ENCODE data around the gene ZSCAN2.
A peak's percentile ranks its signal among the peaks of the same experiment; 100 is the strongest.
"Not testable (repeated sequence)": the region's sequence is repeated elsewhere in the genome, so short reads cannot be mapped to it uniquely, and the experiment has no call there.

ZSCAN2 gene

GRCh38 chr15:84599906-84600305 lies 903 bp upstream of the ZSCAN2 start:
- no peak for DNase-seq

DNA sequence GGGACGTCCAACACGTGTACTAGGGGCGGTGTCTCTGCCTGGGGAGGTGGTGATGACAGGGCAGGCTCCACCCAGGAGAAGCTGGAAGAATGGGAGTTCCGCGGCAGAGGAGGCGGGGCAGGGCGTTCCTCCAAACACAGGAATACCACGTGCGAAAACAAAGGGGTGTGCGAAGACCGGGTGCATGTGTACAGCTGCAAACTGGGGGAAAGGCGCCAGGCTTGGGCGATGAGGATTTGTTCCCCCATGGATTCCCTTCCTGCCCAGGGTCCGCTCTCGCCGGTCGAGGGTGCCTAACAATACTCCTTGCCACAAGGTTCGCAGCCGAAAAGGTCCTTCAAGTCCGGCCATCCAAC lies 500 bp upstream of the ZSCAN2 start:
- DNase-seq: peak; percentile 61

DNA sequence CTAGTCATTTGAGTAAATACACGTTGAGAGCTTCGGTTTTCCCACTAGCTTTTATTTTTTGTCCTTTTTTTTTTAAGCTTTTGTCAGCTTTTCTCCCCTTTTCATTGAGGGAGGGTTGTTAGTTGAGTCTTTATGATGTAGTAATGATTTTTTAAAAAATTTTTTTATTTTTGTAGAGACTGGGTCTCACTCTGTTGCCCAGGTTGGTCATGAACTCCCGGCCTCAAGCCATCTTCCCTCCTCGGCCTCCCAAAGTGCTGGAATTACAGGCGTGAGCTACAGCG lies 688 bp downstream of the ZSCAN2 start:
- DNase-seq: no peak

DNA sequence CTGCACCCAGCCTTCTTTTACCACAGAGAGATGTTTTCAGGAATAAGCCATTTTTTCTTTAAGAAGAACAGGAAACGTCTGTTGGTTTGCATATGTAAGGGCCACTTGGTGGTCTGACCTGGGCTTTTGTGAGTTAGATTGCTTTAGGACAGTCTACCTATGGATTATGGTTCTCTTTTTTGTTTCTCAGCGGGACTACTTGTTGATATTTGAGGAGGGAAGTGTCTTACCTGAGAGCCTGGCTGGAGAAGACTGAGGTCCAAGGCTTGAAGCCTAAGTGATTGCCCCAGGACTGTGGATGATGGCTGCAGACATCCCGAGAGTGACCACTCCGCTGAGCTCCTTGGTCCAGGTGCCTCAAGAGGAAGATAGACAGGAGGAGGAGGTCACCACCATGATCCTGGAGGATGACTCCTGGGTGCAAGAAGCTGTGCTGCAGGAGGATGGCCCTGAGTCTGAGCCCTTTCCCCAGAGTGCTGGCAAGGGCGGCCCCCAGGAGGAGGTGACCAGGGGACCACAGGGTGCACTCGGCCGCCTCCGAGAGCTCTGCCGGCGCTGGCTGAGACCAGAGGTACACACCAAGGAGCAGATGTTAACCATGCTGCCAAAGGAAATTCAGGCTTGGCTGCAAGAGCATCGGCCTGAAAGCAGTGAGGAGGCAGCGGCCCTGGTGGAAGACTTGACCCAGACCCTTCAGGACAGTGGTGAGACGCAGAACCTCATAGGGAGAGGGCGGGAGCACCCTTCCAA lies 3.0 kb downstream of the ZSCAN2 start:
- no peak for DNase-seq

DNA sequence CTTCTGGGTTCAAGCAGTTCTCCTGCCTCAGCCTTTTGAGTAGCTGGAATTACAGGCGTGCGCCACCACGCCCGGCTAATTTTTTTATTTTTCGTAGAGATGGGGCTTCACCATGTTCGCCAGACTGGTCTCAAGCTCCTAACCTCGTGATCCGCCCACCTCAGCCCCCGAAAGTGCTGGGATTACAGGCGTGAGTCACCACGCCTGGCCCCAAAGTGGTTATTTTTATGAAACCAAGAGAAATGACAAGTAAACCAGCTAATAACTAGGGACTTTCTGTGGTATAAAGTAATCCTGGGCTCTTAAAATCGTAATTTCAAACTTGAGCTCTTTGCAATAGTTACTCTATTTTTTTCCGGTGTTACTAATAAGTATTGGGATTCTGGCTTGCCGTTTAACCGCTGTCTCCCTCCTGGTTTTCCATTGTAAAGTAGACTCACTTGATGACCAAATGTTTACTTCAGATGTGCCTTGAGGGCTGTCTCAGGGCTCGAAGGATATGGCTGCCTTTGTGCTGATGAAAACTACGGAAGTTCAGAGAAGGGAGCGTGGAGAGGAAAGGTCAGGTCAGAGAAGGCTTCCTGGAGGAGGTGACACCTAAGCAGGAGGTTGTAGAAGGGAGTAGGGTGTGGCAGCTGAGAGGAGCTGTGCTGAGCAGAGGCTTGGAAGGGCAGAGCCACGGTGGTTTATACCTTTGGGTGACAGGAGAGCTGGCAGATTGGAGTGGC lies 4.2 kb downstream of the ZSCAN2 start:
- peak; percentile 79 for DNase-seq

DNA sequence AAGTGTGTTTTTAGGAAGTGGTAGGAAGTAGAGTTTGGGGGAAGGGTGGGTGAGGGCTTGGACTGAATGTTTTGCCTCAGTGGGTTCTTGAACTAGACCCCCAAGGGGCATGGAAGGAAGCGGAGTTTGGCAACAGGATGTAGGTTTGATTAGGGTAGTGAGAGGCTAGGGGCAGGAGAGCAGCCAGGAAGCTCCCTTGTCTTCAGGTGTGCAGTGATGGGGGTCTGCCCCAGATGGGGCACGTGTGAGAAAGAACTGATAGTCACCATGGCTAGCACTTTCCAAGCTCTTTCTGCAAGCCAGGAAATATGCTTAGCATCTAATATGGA lies 4.7 kb downstream of the ZSCAN2 start:
- no peak for DNase-seq

GRCh38 chr15:84606653-84607120 lies 5.9 kb downstream of the ZSCAN2 start:
- DNase-seq: no peak

GRCh38 chr15:84608707-84609284 lies 8.0 kb downstream of the ZSCAN2 start:
- DNase-seq: no peak

DNA sequence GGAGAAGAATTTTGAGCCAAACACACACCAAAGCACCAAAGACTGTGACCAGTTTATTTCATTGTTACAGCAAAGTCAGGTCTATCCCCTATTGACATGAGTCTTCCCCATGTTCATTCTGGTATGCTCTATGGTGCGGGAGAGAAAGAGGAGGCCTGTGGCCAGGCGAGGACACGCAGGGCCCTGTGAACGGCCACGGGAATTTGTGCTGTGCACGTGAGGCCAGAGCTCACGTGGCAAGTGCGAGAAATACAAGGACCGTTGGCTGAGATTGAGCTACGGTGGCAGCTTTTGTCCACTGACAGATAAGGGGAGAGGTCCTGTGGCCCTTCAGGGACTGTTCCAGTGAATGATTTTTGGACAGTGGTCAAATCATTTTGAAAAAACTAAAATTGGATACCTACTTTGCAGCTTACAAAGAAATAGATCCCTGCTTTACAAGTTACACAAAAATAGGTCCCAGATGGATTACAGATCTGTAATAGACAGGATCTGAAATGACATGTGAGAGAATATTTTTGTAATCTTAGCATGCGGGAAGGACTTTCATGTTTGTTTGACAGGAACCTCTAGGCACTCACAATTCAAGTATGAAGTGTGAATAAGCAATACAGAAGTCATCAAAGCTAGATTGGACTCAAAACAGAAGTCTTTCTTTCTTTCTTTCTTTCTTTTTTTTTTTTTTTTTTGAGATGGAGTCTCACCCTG lies 9.2 kb downstream of the ZSCAN2 start:
- DNase-seq: no peak

DNA sequence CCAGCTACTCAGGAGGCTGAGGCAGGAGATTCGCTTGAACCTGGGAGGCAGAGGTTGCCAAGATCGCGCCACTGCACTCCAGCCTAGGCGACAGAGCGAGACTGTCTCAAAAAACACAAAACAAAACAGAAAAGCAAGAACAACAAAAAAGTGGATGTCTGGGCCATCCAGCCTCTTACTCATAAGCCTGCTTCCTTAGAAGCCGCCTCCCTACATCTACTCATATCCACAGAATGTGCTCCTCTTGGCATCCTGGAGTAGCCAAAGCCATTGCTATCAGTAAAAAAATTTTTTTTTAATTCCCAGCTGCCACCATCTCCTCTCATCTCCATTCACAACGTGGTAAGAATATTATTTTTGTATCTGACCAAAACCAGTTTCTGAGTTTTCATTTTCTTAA lies 10.8 kb downstream of the ZSCAN2 start:
- DNase-seq: no peak

DNA sequence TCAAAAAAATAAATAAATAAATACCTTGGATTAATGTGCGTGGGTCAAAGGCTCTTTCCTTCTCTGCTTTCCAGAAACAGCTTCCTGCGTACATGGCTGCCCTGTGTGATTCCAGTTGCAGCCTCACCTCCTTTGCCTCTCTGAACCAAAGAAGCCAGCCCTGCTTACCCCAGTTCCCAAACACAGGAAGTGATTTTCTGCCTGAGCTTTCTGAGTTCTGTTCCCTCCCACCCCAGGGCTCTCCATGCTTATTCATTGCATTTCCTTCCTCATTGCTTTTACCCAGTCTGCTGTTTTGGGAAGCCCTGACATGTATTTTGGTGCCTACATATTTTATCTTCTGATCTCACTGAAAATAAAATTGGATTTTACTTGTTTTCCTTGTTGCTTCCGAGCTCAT lies 15.4 kb downstream of the ZSCAN2 start:
- no peak for DNase-seq

GRCh38 chr15:84620626-84621025 lies 19.8 kb downstream of the ZSCAN2 start:
- DNase-seq: no peak

DNA sequence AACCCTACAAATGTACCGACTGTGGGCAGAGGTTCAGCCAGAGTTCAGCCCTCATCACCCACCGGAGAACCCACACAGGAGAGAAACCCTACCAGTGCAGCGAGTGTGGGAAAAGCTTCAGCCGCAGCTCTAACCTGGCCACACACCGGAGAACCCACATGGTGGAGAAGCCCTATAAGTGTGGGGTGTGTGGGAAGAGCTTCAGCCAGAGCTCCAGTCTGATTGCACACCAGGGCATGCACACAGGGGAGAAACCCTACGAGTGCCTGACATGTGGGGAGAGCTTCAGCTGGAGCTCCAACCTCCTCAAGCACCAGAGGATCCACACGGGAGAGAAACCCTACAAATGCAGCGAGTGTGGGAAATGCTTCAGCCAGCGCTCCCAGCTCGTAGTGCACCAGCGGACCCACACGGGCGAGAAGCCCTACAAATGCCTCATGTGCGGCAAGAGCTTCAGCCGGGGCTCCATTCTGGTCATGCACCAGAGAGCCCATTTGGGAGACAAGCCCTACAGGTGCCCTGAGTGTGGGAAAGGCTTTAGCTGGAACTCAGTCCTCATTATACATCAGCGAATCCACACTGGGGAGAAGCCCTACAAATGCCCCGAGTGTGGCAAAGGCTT lies 20.7 kb downstream of the ZSCAN2 start:
- no peak for DNase-seq

GRCh38 chr15:84624359-84624758 lies 23.6 kb downstream of the ZSCAN2 start:
- DNase-seq: no peak

DNA sequence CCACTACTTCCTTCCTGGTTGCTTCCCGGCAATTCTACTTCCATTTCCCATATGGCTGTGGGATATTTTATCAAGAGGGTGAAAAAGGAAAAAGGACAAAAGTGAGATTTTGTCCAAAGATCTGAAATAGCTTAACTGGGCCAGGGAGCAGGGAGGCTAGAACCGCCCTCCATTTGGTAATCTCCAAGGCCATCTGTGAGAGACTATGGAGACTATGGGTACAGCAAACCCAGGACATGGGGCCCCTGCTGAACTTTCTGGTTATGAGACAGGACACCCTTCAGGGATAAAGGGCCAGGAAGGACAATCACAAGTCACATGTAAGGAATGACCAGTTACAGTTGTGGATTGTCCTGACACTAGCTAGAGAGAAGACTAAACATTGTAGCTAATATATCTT lies 24.3 kb downstream of the ZSCAN2 start:
- no peak for DNase-seq

DNA sequence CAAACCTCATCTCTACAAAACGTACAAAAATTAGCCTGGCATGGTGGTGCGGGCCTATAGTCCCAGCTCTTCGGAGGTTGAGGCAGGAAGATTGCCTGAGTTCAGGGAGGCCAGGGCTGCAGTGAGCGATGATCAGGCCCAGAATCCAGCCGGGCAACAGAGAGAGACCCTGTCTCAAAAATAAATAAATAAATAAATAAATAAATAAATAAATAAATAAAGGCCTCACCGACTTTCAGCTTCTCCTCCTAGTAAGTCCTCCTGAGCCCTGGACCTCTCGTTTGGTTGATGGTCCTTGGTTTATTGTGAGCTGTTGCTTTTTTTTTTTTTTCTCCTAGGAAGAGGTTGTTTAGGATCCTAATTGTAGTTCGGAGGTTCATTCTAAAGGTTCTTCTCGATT lies 28.2 kb downstream of the ZSCAN2 start:
- DNase-seq: no peak

DNA sequence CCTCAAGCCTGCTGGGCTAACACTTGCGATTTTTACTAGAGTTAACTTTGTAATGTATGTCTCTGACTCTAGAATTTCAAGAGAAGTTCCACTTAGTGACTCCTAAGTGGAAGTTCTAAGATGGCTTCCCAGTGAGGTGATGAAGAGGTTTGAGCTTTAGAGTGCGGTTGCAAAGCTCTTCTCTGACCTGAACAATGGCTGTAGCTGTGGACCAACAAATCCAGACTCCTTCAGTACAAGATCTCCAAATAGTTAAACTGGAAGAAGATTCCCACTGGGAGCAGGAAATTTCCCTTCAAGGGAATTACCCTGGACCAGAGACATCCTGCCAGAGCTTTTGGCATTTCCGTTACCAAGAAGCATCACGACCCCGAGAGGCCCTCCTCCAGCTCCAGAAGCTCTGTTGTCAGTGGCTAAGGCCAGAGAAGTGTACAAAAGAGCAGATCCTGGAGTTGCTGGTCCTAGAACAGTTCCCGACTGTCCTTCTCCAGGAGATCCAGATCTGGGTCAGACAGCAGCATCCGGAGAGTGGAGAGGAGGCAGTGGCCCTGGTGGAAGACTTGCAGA lies 31.0 kb downstream of the ZSCAN2 start:
- DNase-seq: no peak

DNA sequence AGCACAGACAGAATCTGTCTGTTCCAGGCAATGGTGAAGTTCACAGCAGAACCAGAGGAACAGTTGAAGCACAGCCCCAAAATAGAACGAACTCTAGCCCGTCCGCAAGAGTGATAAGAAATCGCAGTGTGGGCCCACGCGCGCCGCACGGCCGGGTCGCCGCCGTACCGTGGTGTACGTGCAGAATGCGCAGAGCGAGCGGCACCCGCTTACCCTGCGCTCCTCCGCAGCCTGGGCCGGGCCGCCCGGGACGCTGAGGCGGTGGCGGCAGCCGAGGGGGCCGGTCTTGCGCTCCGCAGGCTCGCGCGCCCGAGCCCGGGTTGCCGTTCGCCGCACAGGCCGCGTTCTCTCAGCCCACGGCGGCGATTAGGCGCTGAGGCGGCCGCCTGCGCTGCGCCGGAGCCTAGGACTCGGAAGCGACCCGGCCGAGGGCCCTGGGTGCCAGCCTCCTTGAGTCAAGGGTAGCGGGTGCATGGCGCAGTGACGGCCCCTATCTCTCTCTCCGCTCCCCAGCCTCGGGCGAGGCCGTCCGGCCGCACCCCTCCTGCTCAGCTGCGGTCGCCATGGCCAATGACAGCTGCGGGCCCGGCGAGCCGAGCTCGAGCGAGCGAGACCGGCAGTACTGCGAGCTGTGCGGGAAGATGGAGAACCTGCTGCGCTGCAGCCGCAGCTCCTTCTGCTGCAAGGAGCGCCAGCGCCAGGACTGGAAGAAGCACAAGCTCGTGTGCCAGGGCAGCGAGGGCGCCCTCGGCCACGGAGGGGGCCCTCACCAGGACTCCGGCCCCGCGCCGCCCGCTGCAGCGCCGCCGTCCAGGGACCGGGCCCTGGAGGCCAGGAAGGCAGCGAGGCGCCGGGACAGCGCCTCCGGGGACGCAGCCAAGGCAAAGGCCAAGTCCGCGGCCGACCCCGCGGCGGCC lies 32.8 kb downstream of the ZSCAN2 start:
- peak; percentile 73 for DNase-seq

DNA sequence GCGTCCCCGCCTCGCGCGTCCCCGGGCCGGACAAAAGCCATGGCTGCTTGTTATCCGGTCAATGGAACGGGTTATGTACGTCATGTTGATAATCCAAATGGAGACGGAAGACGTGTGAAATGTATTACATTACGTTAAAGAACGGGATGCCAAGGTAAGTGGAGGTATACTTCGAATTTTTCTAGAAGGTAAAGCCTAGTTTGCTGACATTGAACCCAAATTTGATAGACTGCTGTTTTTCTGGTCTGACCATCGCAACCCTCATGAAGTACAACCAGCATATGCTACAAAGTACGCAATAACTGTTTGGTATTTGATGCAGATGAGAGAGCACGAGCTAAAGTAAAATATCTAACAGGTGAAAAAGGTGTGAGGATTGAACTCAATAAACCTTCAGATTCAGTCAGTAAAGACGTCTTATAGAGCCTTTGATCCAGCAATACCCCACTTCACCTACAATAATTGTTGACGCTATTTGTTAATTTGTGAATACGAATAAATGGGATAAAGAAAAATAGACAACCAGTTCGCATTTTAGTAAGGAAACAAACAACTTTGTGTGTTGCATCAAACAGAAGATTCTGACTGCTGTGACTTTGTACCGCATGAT lies 33.5 kb downstream of the ZSCAN2 start:
- DNase-seq: no peak

DNA sequence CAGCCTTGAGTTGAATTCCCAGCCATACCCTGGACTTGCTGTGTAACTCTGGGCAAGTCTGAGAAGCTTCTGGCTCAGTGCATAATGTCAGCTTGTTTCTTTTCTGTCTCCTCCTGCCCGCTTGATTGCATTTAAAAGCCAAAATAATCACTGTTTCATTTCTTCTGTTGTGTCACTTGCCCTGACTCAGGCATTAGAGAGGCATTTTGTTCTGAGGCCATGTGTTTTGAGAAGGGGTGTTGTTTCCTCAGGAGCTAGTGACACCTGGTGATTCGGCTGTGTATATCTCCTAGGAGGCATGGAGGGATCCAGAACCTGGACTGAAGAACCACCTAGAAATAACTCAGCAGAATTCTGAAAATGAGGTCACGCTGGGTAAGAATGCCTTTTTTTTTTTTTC lies 37.3 kb downstream of the ZSCAN2 start:
- no peak for DNase-seq

GRCh38 chr15:84641871-84642270 lies 41.1 kb downstream of the ZSCAN2 start:
- DNase-seq: not testable (repeated sequence)

GRCh38 chr15:84642640-84643039 lies 41.8 kb downstream of the ZSCAN2 start:
- not testable (repeated sequence) for DNase-seq
